Tibial artery (tissue), 4 donors: ENCODE data around the gene ZNF419.

Experiments used
- DNase-seq, 2 donors: peaks; one replicate each; pipeline ENCODE4 v3.0.0-alpha.2; 2019
- H3K27ac ChIP-seq, 2 donors: fragments of 200-600 bp; sonication (generic) in 1 of 2; 1 replicate in 1 of 2; 2 replicates in 1 of 2; pipeline ENCODE4 v1.5.1; 2018 to 2019; ENCODE audit warnings: mild to moderate bottlenecking in 1 of 2
- H3K27me3 ChIP-seq, 2 donors: fragments of 200-600 bp; sonication (generic) in 1 of 2; one replicate each; pipeline versions ENCODE4 v1.5.1 to v1.6.0; 2016 to 2019
- H3K36me3 ChIP-seq, 3 donors: fragments of 200-600 bp; sonication (generic) in 2 of 3; one replicate each; pipeline ENCODE4 v1.5.1; 2016 to 2019; ENCODE audit warnings: mild to moderate bottlenecking in 2 of 3
- H3K4me1 ChIP-seq, 4 donors: fragments of 200-600 bp; sonication (generic) in 2 of 4; 1 replicate in 3 of 4; 2 replicates in 1 of 4; pipeline ENCODE4 v1.5.1; 2016 to 2019
- H3K4me3 ChIP-seq, 2 donors: fragments of 200-600 bp; sonication (generic) in 1 of 2; 1 replicate in 1 of 2; 2 replicates in 1 of 2; pipeline ENCODE4 v1.5.1; 2018 to 2019; ENCODE audit warnings: mild to moderate bottlenecking in 2 of 2
- H3K9me3 ChIP-seq, 3 donors: fragments of 200-600 bp; sonication (generic) in 1 of 3; one replicate each; pipeline ENCODE4 v1.5.1; 2016 to 2019
- CTCF ChIP-seq, 2 experiments: fragments of 200-600 bp in 1 of 2; fragments of 450-650 bp in 1 of 2; IDR thresholded peaks; one replicate each; pipeline ENCODE4 v1.5.1; 2017 to 2019; ENCODE audit warnings: antibody characterized with exemption in 2 of 2, mild to moderate bottlenecking in 1 of 2, moderate library complexity in 1 of 2
- intact Hi-C: fragments of 100-400 bp; cut with DNase I; formaldehyde crosslinking; loops from one replicate; pipeline ENCODE4 v1.15.0; 2023; ENCODE audit warnings: low total_unique reads

The ZNF419 gene

DNA sequence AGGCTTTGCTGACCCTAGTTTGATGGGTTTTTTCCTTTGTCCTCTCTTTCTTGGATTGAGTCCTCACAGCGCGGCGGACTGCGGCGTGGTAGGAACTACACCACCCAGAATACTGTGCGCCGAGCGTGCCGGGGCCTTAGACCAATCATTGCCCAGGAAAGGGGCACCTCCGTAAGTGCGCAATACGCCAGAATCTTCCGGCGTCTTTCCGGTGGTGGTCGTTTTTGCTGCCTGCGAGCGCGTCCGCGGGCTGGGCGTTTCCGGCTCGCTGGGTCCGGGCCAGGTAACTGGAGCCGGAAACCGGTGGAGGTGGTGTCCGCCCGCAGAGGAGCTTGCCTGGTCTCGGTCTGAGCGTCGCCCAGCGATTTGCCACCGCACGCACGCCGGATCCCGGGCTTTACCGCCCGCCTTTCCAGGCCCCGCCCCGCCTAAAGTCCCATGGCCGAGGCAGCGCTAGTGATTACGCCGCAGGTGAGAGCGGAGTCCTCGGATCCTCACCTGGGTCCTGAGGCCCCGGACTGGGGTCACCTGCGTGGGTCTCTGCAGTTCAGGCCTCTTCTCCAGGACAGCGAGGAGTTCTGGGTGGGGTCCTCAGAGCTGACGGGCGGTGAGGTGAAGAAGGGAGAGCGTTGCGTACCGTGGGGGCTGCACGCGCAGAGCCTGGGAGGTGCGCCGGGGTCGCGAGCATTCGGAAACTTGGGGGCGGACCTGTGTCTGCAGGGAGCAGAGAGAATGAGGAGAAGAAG lies 39.8 kb downstream of the ZNF419 start, which contains the start of gene ZNF549:
ZNF549 (plus strand) TSS at position 221 of the 746 bp plus-strand sequence; CDS start at position 439, 218 bp downstream.
- Histone ChIP-seq H3K4me3 (peak within 1 kb of the TSS; percentile 72 to 75), H3K27ac (peak within 1 kb of the TSS; percentile 77 to 78), H3K27me3 (no peaks in the 10 kb centered on the region), H3K9me3 (peaks cover 5 to 36% (median 28%) of the 10 kb centered on the region in 3 donors), H3K4me1 (peaks cover 0 to 14% (median 9%) of the 10 kb centered on the region in 4 donors), H3K36me3 (peaks cover 21 to 31% (median 25%) of the 10 kb centered on the region in 3 donors)
- peak in 1 of 2 experiments; percentile 28 for TF ChIP-seq CTCF (IDR thresholded peaks at IDR 0.05)
- intact Hi-C loops: no loop called here
- peak; percentile 86 to 93 for DNase-seq

GRCh38 chr19:57537953-57538547 lies 50.5 kb downstream of the ZNF419 start:
- no peak overlapping the region for H3K27ac ChIP-seq
- H3K4me3 ChIP-seq: no peak overlapping the region
- H3K27me3 ChIP-seq: no peaks in the 10 kb centered on the region
- H3K36me3 ChIP-seq: peaks cover 99 to 100% (median 100%) of the 10 kb centered on the region in 3 donors
- H3K9me3 ChIP-seq: peaks cover 70 to 100% (median 100%) of the 10 kb centered on the region in 3 donors
- no peak for DNase-seq
- intact Hi-C loops: no loop called here
- H3K4me1 ChIP-seq: no peaks in the 10 kb centered on the region
- no peak for TF ChIP-seq CTCF (IDR thresholded peaks at IDR 0.05)
